ENCODE data around the gene CD27. TPM values are rescaled to one million over a fixed set of nuclear protein-coding genes. Genes with fewer than 3 reads are reported as not detected.
"Not testable (repeated sequence)": the region's sequence is repeated elsewhere in the genome, so short reads cannot be mapped to it uniquely, and the experiment has no call there.

Gene CD27
- total RNA-seq, 2 experiments from 2014 or later, result 36.5 to 39.3 TPM

- CTCF ChIA-PET, result interaction anchor here (0.9 to 4.3 kb wide), 10 partner anchors 8 to 133 kb away, joined by 3 to 59 read pairs (median 8); partner anchors contain the start of genes GAPDH, MRPL51 and TAPBPL
Observed at GRCh38 chr12:6469609-6470374, 25.0 kb downstream of the CD27 start.

GRCh38 chr12:6470375-6471163 lies 25.8 kb downstream of the CD27 start, which contains the start of gene VAMP1:
TSS of gene VAMP1 (minus strand) at chr12:6470677. CDS start at chr12:6470531, 146 bp downstream.
- Mint-ChIP-seq H3K27ac (peak within 1 kb of the TSS; percentile 89), H3K36me3 (peaks cover 33% of the 10 kb centered on the region), H3K27me3 (no peaks in the 10 kb centered on the region), H3K4me1 (ENCODE audit: low read depth) (peaks cover 51% of the 10 kb centered on the region), H3K9me3 (no peaks in the 10 kb centered on the region), H3K4me3 (peak within 1 kb of the TSS; percentile 88)
- CTCF ChIA-PET, result interaction anchor here (0.7 to 4.3 kb wide), 14 partner anchors 9 to 147 kb away, joined by 3 to 59 read pairs (median 4); partner anchors contain the start of genes GAPDH, MRPL51 and TAPBPL
- POLR2A ChIA-PET, result interaction anchor here (0.7 to 5.6 kb wide), 23 partner anchors 10 to 382 kb away, joined by 3 to 72 read pairs (median 5); partner anchors contain the start of genes CD27, GAPDH, MRPL51 and NCAPD2
- intact Hi-C loops (cut with micrococcal nuclease), result loop anchor here (1.0 to 2.0 kb wide), 5 partner anchors 8 to 283 kb away; partner anchors contain the start of genes MLF2 and MRPL51
- peak; percentile 99 for DNase-seq

More at GRCh38 chr12:6469609-6470374, 25.0 kb downstream of the CD27 start:
- peaks cover 38% of the 10 kb centered on the region for H3K36me3 Mint-ChIP-seq
- no peaks in the 10 kb centered on the region for H3K27me3 Mint-ChIP-seq
- peak overlapping the region; percentile 88 for H3K4me3 Mint-ChIP-seq
- intact Hi-C loops (cut with micrococcal nuclease), result loop anchor here (1.0 to 2.0 kb wide), 7 partner anchors 7 to 284 kb away; partner anchors contain the start of genes MLF2 and MRPL51
- H3K9me3 Mint-ChIP-seq, result no peaks in the 10 kb centered on the region
- POLR2A ChIA-PET, result interaction anchor here (0.9 to 5.6 kb wide), 19 partner anchors 9 to 382 kb away, joined by 3 to 72 read pairs (median 10); partner anchors contain the start of genes CD27, GAPDH, MRPL51 and NCAPD2
- peak overlapping the region; percentile 89 for H3K27ac Mint-ChIP-seq
- no peak for DNase-seq
- H3K4me1 Mint-ChIP-seq (ENCODE audit: low read depth), result peaks cover 57% of the 10 kb centered on the region

DNA sequence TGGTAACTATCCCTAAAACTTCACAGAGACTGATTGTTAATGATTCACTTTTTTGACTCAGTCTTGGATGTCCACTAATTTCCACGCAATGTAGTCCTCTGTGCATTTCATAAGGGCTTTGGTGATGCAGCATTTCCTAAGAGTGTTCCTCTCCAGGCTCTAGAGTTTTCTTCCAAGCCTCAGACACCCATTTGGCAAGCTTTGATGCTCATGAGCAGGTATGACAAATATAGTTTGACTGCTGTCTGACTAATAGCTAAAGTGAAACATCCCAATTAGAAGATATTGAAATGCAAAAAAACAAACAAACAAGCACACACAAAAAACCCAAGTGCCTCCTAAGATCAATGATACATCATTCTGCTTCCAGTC lies 27.2 kb downstream of the CD27 start:
- no peaks in the 10 kb centered on the region for H3K27me3 Mint-ChIP-seq
- H3K36me3 Mint-ChIP-seq, result peaks cover 20% of the 10 kb centered on the region
- no peak for DNase-seq
- ChIA-PET POLR2A (interaction anchor here (1.3 to 5.6 kb wide), 4 partner anchors 12 to 60 kb away, joined by 3 to 72 read pairs (median 40); partner anchors contain the start of genes MRPL51 and NCAPD2), CTCF (interaction anchor here (2.8 kb wide), 1 partner anchor 66 kb away, joined by 11 read pairs; no protein-coding TSS in a partner anchor)
- intact Hi-C loops (cut with micrococcal nuclease), result loop anchor here (2.0 kb wide), 1 partner anchor 137 kb away; no protein-coding TSS in a partner anchor
- peak overlapping the region; percentile 1 for H3K27ac Mint-ChIP-seq
- no peaks in the 10 kb centered on the region for H3K9me3 Mint-ChIP-seq
- H3K4me3 Mint-ChIP-seq, result peak overlapping the region; percentile 6
- H3K4me1 Mint-ChIP-seq (ENCODE audit: low read depth), result peaks cover 37% of the 10 kb centered on the region

- no peak for DNase-seq
- no peak overlapping the region for H3K4me3 Mint-ChIP-seq
- CTCF ChIA-PET, result interaction anchor here (0.8 kb wide), 1 partner anchor 137 kb away, joined by 3 read pairs; no protein-coding TSS in a partner anchor
- intact Hi-C loops (cut with micrococcal nuclease), result no loop called here
- H3K27me3 Mint-ChIP-seq, result no peaks in the 10 kb centered on the region
- peaks cover 15% of the 10 kb centered on the region for H3K36me3 Mint-ChIP-seq
- POLR2A ChIA-PET, result interaction anchor here (3.5 to 5.6 kb wide), 2 partner anchors 12 to 59 kb away, joined by 34 to 72 read pairs; no protein-coding TSS in a partner anchor
- H3K27ac Mint-ChIP-seq, result no peak overlapping the region
- H3K9me3 Mint-ChIP-seq, result no peaks in the 10 kb centered on the region
- H3K4me1 Mint-ChIP-seq (ENCODE audit: low read depth), result peaks cover 32% of the 10 kb centered on the region
Observed at GRCh38 chr12:6472491-6472890, 27.7 kb downstream of the CD27 start.

- POLR2A ChIA-PET; intact Hi-C loops (cut with micrococcal nuclease): not testable (repeated sequence)
- H3K4me1 Mint-ChIP-seq (ENCODE audit: low read depth), result peaks cover 15% of the 10 kb centered on the region
Observed at GRCh38 chr12:6475233-6475975, 30.6 kb downstream of the CD27 start.

GRCh38 chr12:6476489-6476888 lies 31.7 kb downstream of the CD27 start:
- Mint-ChIP-seq H3K27ac (no peak overlapping the region), H3K4me3 (no peak overlapping the region), H3K27me3 (no peaks in the 10 kb centered on the region), H3K9me3 (no peaks in the 10 kb centered on the region), H3K4me1 (ENCODE audit: low read depth) (peaks cover 7% of the 10 kb centered on the region), H3K36me3 (no peaks in the 10 kb centered on the region)
- CTCF ChIA-PET, result no interaction called here
- POLR2A ChIA-PET, result no interaction called here
- intact Hi-C loops (cut with micrococcal nuclease), result no loop called here
- no peak for DNase-seq

More at GRCh38 chr12:6475233-6475975, 30.6 kb downstream of the CD27 start:
- H3K27ac Mint-ChIP-seq, CTCF ChIA-PET, DNase-seq, H3K27me3 Mint-ChIP-seq, H3K4me3 Mint-ChIP-seq, H3K36me3 Mint-ChIP-seq, H3K9me3 Mint-ChIP-seq: not testable (repeated sequence)

- intact Hi-C loops (cut with micrococcal nuclease); H3K4me1 Mint-ChIP-seq (ENCODE audit: low read depth); CTCF ChIA-PET; H3K27me3 Mint-ChIP-seq; H3K36me3 Mint-ChIP-seq; POLR2A ChIA-PET; H3K4me3 Mint-ChIP-seq; H3K9me3 Mint-ChIP-seq; DNase-seq; H3K27ac Mint-ChIP-seq: not testable (repeated sequence)
Observed at GRCh38 chr12:6477601-6478377, 33.0 kb downstream of the CD27 start.

DNA sequence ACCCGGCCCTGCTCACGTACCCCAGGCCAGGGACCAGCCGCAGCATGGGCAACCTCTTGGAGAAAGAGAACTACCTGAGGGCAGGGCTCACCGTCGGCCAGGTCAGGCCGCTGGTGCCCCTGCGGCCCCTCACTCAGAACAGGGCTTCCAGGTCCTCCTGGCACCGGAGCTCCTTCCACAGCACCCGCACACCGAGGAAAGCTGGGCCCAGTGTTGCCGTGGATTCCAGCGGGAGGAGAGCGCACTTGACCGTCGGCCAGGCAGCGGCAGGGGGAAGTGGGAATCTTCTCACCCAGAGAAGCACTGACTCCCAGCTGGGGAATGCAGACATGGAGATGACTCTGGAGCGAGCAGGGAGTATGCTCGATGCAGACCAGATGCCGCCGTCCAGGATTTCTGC lies 33.7 kb downstream of the CD27 start:
- Mint-ChIP-seq H3K4me1 (ENCODE audit: low read depth) (no peaks in the 10 kb centered on the region), H3K9me3 (no peaks in the 10 kb centered on the region), H3K4me3 (no peak overlapping the region), H3K27ac (no peak overlapping the region), H3K36me3 (no peaks in the 10 kb centered on the region), H3K27me3 (no peaks in the 10 kb centered on the region)
- DNase-seq, result no peak
- intact Hi-C loops (cut with micrococcal nuclease), result no loop called here
- ChIA-PET CTCF (no interaction called here), POLR2A (no interaction called here)

DNA sequence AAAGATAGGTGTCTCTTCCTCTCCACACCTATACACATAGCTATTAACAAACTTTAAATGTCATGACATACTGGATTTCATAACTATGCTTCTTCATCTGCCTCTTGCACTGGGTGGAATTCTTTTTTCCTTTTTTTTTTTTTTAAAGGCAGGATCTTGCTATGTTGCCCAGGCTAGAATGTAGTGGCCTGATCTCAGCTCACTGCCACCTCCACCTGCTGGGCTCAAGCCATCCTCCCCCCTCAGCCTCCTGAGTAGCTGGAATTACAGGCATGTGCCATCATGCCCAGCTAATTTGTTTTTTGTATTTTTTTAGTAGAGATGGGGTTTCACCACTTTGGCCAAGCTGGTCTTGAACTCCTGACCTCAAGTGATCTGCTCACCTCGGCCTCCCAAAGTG lies 43.5 kb downstream of the CD27 start:
- Mint-ChIP-seq H3K27ac (no peak overlapping the region), H3K27me3 (no peaks in the 10 kb centered on the region), H3K9me3 (no peaks in the 10 kb centered on the region), H3K4me3 (no peak overlapping the region), H3K36me3 (peaks cover 11% of the 10 kb centered on the region), H3K4me1 (ENCODE audit: low read depth) (peaks cover 10% of the 10 kb centered on the region)
- intact Hi-C loops (cut with micrococcal nuclease), result no loop called here
- ChIA-PET POLR2A (no interaction called here), CTCF (interaction anchor here (0.6 to 1.0 kb wide), 2 partner anchors 44 to 66 kb away, joined by 3 to 6 read pairs; no protein-coding TSS in a partner anchor)
- no peak for DNase-seq

GRCh38 chr12:6489449-6489848 lies 44.7 kb downstream of the CD27 start:
- no peaks in the 10 kb centered on the region for H3K9me3 Mint-ChIP-seq
- intact Hi-C loops (cut with micrococcal nuclease), result no loop called here
- no peak overlapping the region for H3K4me3 Mint-ChIP-seq
- H3K27ac Mint-ChIP-seq, result no peak overlapping the region
- ChIA-PET CTCF (no interaction called here), POLR2A (no interaction called here)
- no peaks in the 10 kb centered on the region for H3K27me3 Mint-ChIP-seq
- H3K36me3 Mint-ChIP-seq, result peaks cover 14% of the 10 kb centered on the region
- no peak for DNase-seq
- peaks cover 12% of the 10 kb centered on the region for H3K4me1 Mint-ChIP-seq (ENCODE audit: low read depth)

GRCh38 chr12:6490673-6491072 lies 45.9 kb downstream of the CD27 start:
- H3K4me3 Mint-ChIP-seq; H3K27me3 Mint-ChIP-seq; H3K9me3 Mint-ChIP-seq; intact Hi-C loops (cut with micrococcal nuclease); DNase-seq; H3K27ac Mint-ChIP-seq; CTCF ChIA-PET: not testable (repeated sequence)
- Mint-ChIP-seq H3K4me1 (ENCODE audit: low read depth) (peaks cover 25% of the 10 kb centered on the region), H3K36me3 (peaks cover 24% of the 10 kb centered on the region)
- POLR2A ChIA-PET, result interaction anchor here (4.2 kb wide), 1 partner anchor 20 kb away, joined by 47 read pairs; the partner anchor contains the start of gene VAMP1
